HG03378 (cell line): ENCODE results near the gene SMCO2.

Source experiments
- ATAC-seq: cut with Tn5 transposase; IDR thresholded peaks from one replicate; pipeline ENCODE4 v1.9.1; 2021; ENCODE audit warnings: mild to moderate bottlenecking, moderate library complexity; ENCODE audit not compliant: unreplicated experiment

SMCO2 gene

DNA sequence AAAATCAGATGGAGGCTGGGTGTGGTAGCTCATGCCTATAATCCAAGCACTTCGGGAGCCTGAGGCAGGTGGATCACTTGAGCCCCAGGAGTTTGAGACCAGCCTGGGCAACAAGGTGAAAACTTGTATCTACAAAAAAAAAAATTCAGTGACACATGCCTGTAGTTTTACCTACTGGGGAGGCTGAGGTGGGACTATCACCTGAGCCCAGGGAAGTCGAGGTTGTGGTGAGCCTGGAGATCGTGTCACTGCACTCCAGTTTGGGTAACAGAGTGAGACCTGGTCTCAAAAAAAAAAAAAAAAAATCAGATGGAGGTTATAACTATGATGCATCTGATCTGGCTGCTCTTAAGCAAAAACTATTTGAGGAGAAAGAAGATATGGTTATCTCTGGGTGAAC lies 50.9 kb downstream of the SMCO2 start:
- ATAC-seq: no peak

- ATAC-seq: no peak
Measured at GRCh38 chr12:27498149-27498548, 51.6 kb downstream of the SMCO2 start.

GRCh38 chr12:27498761-27499160 lies 52.2 kb downstream of the SMCO2 start:
- no peak for ATAC-seq

DNA sequence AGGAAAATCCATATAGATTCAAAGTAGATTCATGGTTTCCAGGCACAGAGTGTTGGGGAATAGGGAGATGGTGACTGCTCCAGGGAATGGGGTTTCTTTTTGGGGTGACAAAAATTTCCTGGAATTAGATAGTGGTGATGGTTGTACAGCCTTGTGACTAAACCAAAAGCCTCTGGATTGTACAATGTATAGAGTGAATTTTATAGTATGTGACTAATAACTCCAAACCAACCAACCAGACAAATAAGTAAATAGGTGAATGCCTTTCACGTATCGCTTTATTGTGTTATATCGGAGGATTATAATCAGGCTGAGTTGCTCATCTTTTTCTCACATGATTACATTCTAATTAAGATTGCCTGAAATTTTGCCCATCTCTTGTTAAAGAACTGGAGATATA lies 52.8 kb downstream of the SMCO2 start:
- no peak for ATAC-seq

GRCh38 chr12:27500546-27500945 lies 54.0 kb downstream of the SMCO2 start:
- ATAC-seq: no peak

- ATAC-seq: no peak
Measured at GRCh38 chr12:27502021-27502435, 55.5 kb downstream of the SMCO2 start.

DNA sequence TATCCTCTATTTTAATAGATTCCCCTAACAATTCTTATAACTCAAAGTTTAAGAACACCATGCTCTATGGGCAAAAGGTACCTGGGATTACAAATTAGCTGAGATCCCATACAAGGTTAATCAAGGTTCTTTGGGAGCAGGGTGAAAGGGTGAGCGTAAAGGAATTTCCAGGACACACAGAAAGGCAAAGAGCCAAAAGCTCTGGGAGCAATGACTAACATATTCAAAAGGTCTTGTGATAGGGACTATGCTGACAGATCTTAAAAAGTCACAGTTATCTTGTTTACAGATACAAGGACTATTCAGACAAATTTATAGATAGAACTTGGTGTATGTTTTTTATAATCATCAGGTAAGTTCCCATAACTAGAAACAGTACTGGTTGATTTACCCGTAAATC lies 58.0 kb downstream of the SMCO2 start:
- no peak for ATAC-seq

DNA sequence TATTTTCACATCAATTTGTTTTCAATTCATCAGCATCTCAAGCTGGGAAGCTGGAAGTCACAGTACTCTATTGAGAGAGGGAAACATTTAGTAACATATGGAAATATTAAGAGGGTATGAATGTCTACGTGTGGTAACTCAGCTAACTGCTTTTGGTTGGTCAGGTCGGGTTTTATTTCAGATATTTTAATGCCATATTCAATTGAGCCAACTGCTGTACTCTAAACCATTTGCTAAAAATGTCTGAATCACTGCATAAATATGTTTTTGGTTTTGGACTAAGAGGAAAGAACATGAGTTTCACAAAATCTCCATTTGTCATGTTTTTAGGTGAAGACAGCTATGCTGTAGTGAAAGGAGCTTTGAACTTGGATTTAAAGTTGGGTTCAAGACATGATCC lies 58.6 kb downstream of the SMCO2 start:
- no peak for ATAC-seq

GRCh38 chr12:27505761-27506160 lies 59.2 kb downstream of the SMCO2 start:
- ATAC-seq: no peak

DNA sequence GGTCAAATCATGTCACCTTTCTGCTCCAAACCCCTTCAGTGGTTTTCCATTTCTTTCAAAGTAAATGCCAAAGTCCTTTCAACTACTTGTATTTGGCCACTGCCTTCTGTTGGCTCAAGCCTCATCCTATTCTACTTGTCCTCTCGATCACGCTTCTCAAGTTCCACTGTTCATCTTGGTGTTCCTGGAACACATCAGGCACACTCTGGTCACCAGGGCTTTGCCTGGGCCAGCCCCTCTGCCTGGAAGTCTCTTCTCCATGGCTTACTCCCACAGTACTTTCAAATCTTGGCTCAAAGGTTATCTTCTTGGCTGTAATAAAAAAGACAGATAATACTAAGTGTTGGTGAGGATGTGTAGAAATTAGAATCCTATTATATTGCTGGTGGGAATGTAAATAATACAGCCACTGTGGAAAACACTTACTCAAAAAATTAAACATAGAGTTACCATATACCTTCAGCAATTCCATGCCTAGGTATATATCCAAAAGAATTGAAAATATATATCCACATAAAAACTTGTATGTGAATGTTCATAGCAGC lies 60.2 kb downstream of the SMCO2 start:
- no peak for ATAC-seq

- ATAC-seq: no peak
Measured at GRCh38 chr12:27508736-27509431, 62.3 kb downstream of the SMCO2 start.

DNA sequence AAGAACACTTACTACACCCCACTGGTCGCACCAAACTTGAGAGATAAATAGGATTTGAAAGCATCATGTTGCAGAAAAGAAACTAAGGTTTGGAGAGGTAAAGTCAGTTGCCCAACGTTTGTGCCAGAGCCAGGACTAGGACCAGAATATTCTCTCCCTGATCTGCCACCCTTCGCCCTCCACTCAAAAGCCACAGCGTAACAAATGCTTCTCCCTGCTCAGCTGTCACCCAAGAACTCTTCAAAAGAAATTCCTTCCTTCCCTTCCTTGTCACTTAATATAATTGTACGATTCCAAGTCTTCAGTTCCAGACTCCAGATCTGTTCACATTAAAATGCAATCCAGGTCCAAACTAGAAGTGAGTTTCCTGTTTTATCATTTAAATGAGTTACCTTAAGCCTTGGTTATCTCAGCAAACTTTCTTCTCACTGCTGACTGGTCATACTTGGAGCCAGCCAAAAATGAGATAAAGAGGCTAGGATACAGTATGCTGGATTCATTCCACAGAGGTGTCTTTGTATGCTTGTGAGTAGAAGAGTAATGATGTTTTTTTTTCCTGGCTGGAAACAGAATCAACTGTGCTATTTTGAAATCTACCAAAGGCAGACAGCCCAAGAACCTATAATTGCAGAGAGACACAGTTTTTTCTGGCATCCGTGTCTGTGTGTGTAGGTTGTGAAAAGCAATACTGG lies 64.6 kb downstream of the SMCO2 start:
- ATAC-seq: no peak

GRCh38 chr12:27511723-27512045 lies 65.1 kb downstream of the SMCO2 start:
- ATAC-seq: no peak

- ATAC-seq: no peak
Measured at GRCh38 chr12:27513155-27513824, 66.8 kb downstream of the SMCO2 start.

- no peak for ATAC-seq
Measured at GRCh38 chr12:27515671-27516070, 69.1 kb downstream of the SMCO2 start.

DNA sequence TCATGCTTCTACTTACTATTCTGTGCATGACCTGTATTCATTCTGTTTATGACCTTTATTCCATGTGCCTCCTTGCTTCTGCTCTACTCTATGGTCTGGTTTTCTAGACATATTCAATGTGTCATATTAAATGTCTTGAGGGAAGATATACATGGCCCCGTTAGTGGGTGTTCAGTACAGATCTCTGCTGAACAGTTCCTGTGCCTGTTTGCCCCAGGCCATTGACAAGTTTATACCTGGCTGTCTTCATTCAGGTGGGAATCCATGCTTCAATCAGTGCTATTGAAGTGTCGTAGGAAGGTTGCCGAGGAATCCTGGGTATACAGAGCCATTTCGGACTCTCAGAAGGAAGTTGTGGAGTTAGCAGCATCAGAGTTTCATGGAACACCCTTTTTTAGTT lies 70.1 kb downstream of the SMCO2 start:
- ATAC-seq: no peak

DNA sequence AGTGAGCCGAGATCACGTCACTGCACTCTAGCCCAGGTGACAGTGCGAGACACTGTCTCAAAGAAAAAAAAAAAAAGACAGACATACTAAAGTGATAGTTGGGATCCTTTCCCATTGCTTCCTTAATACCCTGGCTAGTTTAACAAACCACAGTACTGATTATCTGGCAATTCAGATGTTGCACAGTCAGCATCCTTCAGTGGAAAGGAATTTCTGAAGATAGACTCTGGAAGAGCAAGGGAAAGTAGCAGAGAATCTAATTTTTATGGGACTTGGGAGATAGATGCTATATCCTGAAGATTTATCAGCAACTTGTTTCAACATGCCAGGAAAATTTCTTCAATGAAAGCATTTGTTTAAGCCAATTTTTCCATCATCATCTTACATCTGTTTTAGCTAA lies 71.0 kb downstream of the SMCO2 start:
- ATAC-seq: no peak

DNA sequence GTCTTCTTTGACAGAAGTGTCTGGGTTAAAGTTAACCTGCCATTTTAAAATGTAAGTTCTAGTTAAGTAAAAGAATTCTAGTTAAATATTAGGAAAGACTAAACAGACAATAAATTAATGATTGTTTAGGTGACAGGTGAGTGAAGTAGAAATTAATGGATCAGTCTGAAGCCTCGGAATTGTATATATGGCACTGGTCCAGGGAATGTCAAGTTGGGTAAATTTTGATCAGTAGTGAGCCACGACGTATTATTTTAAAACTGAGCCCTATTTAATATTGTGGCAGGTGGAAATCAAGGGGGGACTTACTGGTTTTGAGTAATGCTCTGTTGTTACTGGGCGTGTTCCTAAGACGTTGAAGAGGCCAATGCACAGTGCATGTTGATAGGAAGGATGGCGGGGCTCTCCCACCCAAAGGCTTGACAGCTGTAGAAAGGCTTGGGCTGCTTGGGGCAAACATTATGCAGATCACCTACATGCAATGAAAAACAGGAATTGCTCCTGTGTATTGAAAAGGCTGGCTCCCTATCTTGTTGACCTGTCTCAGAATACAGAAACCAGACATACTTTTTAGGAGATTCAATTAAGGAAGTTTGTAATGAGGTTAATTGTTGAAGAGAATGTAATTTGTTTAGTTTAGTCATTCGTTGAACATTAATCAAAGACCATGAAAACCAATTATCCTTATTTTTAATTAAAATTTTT lies 71.6 kb downstream of the SMCO2 start:
- ATAC-seq: no peak

- ATAC-seq: no peak
Measured at GRCh38 chr12:27521066-27521465, 74.5 kb downstream of the SMCO2 start.

- ATAC-seq: no peak
Measured at GRCh38 chr12:27521981-27522380, 75.4 kb downstream of the SMCO2 start.

DNA sequence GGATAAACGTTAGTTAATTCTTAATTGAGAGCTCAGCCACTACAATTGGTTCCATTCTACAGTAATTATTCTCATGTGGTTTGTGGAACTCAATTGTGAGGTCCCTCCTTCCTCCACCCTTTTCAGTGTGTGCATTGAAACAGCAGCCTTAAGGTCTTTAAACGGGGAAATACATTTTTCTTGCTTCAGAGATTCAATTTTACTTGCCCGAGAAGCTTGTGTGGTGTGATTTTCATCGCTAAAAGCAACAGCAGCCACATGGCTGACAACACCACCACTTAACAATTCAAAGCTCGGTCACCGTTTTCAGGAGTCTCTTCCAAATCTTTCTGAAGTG lies 76.7 kb downstream of the SMCO2 start:
- ATAC-seq: peak; percentile 13
